ENCODE measurements around the gene POT1. TPM values are rescaled to one million over a fixed set of nuclear protein-coding genes. Genes with fewer than 3 reads are reported as not detected.

The POT1 gene
- total RNA-seq, 1 experiment from 2014 or later, result 31.1 TPM

DNA sequence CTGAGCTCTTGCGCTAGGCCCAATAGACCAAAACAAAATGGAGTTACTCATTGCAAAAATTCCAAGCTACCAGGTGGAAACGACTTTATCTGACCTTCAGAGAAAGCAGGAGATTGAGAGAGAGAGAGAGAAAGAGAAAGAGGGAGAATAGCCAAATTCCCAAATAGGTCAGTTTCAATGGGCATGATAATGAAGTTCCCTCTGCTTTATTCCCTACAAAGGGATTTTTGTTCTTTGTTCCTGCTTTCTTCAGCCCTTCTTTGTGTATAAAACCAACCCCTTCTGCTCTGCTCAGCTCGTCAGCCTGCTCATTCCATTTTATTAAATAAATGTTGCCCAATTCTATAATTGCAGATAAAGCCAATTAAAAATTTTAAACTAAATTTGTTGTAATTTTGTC is 119.0 kb downstream of the POT1 start:
- H3K27ac Mint-ChIP-seq (ENCODE audit: unreplicated experiment), result no peak overlapping the region
- TF ChIP-seq, protein P1, sequence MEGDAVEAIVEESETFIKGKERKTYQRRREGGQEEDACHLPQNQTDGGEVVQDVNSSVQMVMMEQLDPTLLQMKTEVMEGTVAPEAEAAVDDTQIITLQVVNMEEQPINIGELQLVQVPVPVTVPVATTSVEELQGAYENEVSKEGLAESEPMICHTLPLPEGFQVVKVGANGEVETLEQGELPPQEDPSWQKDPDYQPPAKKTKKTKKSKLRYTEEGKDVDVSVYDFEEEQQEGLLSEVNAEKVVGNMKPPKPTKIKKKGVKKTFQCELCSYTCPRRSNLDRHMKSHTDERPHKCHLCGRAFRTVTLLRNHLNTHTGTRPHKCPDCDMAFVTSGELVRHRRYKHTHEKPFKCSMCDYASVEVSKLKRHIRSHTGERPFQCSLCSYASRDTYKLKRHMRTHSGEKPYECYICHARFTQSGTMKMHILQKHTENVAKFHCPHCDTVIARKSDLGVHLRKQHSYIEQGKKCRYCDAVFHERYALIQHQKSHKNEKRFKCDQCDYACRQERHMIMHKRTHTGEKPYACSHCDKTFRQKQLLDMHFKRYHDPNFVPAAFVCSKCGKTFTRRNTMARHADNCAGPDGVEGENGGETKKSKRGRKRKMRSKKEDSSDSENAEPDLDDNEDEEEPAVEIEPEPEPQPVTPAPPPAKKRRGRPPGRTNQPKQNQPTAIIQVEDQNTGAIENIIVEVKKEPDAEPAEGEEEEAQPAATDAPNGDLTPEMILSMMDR (IDR thresholded peaks at IDR 0.05; ENCODE audit: unreplicated experiment), result no peak
- no peaks in the 10 kb centered on the region for H3K27me3 Mint-ChIP-seq (ENCODE audit: unreplicated experiment)
- CTCF ChIA-PET, result interaction anchor here (0.6 kb wide), 1 partner anchor 456 kb away, joined by 3 read pairs; no protein-coding TSS in a partner anchor
- no TSS peak for BruUV-seq (replicated peaks)
- no peak overlapping the region for H3K4me3 Mint-ChIP-seq (ENCODE audit: low read depth, unreplicated experiment)
- no peaks in the 10 kb centered on the region for H3K9me3 Mint-ChIP-seq (ENCODE audit: low read depth, unreplicated experiment)
- H3K36me3 Mint-ChIP-seq (ENCODE audit: insufficient read depth, unreplicated experiment), result no peaks in the 10 kb centered on the region
- H3K4me1 Mint-ChIP-seq (ENCODE audit: low read depth, unreplicated experiment), result no peaks in the 10 kb centered on the region
- intact Hi-C loops (cut with micrococcal nuclease; ENCODE audit: unreplicated experiment), result no loop called here
- no peak for DNase-seq

DNA sequence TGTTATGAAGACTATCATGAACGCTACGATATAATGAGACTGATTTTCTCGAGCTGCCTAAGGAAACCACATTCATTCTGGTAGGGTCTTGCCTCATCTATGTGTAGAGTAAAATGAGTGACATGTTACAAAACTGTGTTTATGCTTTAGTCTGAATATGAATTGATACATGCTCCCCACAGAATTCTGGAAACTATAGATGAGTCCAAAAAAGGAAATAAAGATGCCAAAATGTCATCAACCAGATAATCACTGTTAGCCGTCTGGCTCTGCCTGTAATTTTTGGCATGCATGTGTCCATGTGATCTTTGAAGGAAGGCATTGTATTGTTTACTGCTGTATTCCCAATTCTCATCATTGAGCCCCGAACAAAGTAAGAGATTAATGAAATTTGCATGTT is 121.4 kb downstream of the POT1 start:
- H3K27ac Mint-ChIP-seq (ENCODE audit: unreplicated experiment), result no peak overlapping the region
- H3K36me3 Mint-ChIP-seq (ENCODE audit: insufficient read depth, unreplicated experiment), result no peaks in the 10 kb centered on the region
- H3K4me1 Mint-ChIP-seq (ENCODE audit: low read depth, unreplicated experiment), result no peaks in the 10 kb centered on the region
- H3K4me3 Mint-ChIP-seq (ENCODE audit: low read depth, unreplicated experiment), result no peak overlapping the region
- no peak for DNase-seq
- TF ChIP-seq, protein P1 (IDR thresholded peaks at IDR 0.05; ENCODE audit: unreplicated experiment), result no peak
- H3K9me3 Mint-ChIP-seq (ENCODE audit: low read depth, unreplicated experiment), result no peaks in the 10 kb centered on the region
- CTCF ChIA-PET, result no interaction called here
- no peaks in the 10 kb centered on the region for H3K27me3 Mint-ChIP-seq (ENCODE audit: unreplicated experiment)
- intact Hi-C loops (cut with micrococcal nuclease; ENCODE audit: unreplicated experiment), result no loop called here
- BruUV-seq (replicated peaks), result no TSS peak

DNA sequence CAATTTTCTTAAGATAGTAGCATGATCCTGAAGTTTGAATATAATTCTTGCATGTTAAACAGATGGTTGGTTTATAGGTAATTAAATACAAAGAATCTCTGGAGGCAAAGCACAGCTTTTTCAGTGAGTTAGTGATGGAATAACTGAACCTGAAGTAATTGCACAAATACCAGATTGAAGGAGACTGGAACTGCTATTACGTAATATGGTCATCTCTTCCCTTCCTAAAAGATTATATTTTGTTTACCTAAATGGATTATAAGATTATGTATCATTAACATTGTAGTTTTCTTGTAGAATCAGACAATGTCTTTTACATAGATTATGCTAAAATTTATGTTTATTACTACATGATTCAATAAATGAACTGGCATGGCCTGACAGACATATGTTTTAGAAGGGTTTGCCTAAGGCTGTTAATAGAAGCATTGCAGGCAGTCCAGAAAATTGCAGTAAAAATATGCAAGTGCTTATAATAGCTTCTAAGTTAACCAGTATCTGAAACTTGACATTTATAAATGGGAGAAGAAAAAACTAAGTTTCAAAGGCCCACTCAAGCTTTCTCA is 128.2 kb downstream of the POT1 start:
- CTCF ChIA-PET, result no interaction called here
- H3K27me3 Mint-ChIP-seq (ENCODE audit: unreplicated experiment), result no peaks in the 10 kb centered on the region

DNA sequence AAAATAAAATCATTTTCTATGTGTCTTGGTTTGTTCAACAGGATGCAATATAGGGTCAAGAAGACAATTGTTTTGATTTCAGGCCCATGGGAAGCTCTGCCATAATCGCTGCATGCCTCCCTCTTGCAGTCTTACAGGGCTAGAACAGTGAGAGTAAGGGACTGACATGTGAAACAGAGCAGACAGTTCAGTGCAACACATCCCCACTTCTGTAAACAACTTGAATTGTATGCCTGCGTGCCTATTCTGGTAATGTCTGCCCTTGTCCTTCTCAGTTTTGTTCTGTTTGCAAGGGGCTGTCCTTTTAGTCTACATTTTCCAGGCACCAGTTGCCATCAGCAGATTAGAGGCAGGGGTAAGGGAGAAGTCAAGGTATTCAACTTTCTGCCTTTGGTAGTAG is 129.2 kb downstream of the POT1 start:
- Mint-ChIP-seq H3K9me3 (ENCODE audit: low read depth, unreplicated experiment) (peaks cover 3% of the 10 kb centered on the region), H3K4me1 (ENCODE audit: low read depth, unreplicated experiment) (no peaks in the 10 kb centered on the region), H3K4me3 (ENCODE audit: low read depth, unreplicated experiment) (no peak overlapping the region), H3K27ac (ENCODE audit: unreplicated experiment) (no peak overlapping the region), H3K36me3 (ENCODE audit: insufficient read depth, unreplicated experiment) (no peaks in the 10 kb centered on the region), H3K27me3 (ENCODE audit: unreplicated experiment) (no peaks in the 10 kb centered on the region)
- no TSS peak for BruUV-seq (replicated peaks)
- intact Hi-C loops (cut with micrococcal nuclease; ENCODE audit: unreplicated experiment), result no loop called here
- TF ChIP-seq, protein P1 (IDR thresholded peaks at IDR 0.05; ENCODE audit: unreplicated experiment), result no peak
- CTCF ChIA-PET, result no interaction called here
- no peak for DNase-seq

More for the DNA sequence above, 128.2 kb downstream of the POT1 start:
- no TSS peak for BruUV-seq (replicated peaks)
- DNase-seq, result no peak
- Mint-ChIP-seq H3K4me3 (ENCODE audit: low read depth, unreplicated experiment) (no peak overlapping the region), H3K9me3 (ENCODE audit: low read depth, unreplicated experiment) (no peaks in the 10 kb centered on the region), H3K4me1 (ENCODE audit: low read depth, unreplicated experiment) (no peaks in the 10 kb centered on the region), H3K27ac (ENCODE audit: unreplicated experiment) (no peak overlapping the region), H3K36me3 (ENCODE audit: insufficient read depth, unreplicated experiment) (no peaks in the 10 kb centered on the region)
- TF ChIP-seq, protein P1 (IDR thresholded peaks at IDR 0.05; ENCODE audit: unreplicated experiment), result no peak
- intact Hi-C loops (cut with micrococcal nuclease; ENCODE audit: unreplicated experiment), result no loop called here
